HepG2 (cell line): Measurements from ENCODE around the gene UNC50. TPM values are rescaled to one million over a fixed set of nuclear protein-coding genes. Genes with fewer than 3 reads are reported as not detected.

Experiments used
- ATF1 ChIP-seq: IDR thresholded peaks from 2 replicates; pipeline ENCODE4 v1.6.1; 2016; ENCODE audit warnings: mild to moderate bottlenecking, control low read depth
- ISL2 ChIP-seq: sonication (generic); formaldehyde crosslinking; IDR thresholded peaks from 2 replicates; pipeline ENCODE4 v1.5.0; 2020; ENCODE audit warnings: missing genetic modification reagents
- MBNL3 ChIP-seq: fragments of 250-450 bp; sonication (Bioruptor Pico); conservative IDR thresholded peaks from 2 replicates; pipeline ENCODE4 v1.8.0; 2022; ENCODE audit warnings: mild to moderate bottlenecking, inconsistent platforms
- MEIS2 ChIP-seq: sonication (generic); formaldehyde crosslinking; IDR thresholded peaks from 2 replicates; pipeline ENCODE4 v1.9.0; 2021; ENCODE audit warnings: mild to moderate bottlenecking, missing genetic modification reagents
- MIER2 ChIP-seq: IDR thresholded peaks from 2 replicates; pipeline ENCODE4 v1.6.1; 2016; ENCODE audit warnings: missing biosample characterization, missing genetic modification reagents
- NR2F1 ChIP-seq, 2 experiments: fragments of 450-650 bp in 1 of 2; formaldehyde crosslinking in 1 of 2; IDR thresholded peaks; 2 replicates each; pipeline versions ENCODE4 v1.5.0 to v1.6.1; 2016 to 2020; ENCODE audit warnings: mild to moderate bottlenecking in 1 of 2, missing compliant biosample characterization in 1 of 2, missing genetic modification reagents in 1 of 2, moderate library complexity in 1 of 2
- ONECUT2 ChIP-seq: sonication (generic); formaldehyde crosslinking; IDR thresholded peaks from 2 replicates; pipeline ENCODE4 v1.4.0; 2020; ENCODE audit warnings: missing genetic modification reagents
- RARA ChIP-seq: IDR thresholded peaks from 2 replicates; pipeline ENCODE4 v1.6.1; 2016; ENCODE audit warnings: missing genetic modification reagents, missing compliant biosample characterization
- RFX3 ChIP-seq: IDR thresholded peaks from 2 replicates; pipeline ENCODE4 v1.6.1; 2016; ENCODE audit warnings: missing biosample characterization, missing genetic modification reagents
- RORA ChIP-seq: sonication (generic); formaldehyde crosslinking; IDR thresholded peaks from 2 replicates; pipeline ENCODE4 v1.5.0; 2020; ENCODE audit warnings: mild to moderate bottlenecking, missing genetic modification reagents, moderate library complexity
- SAFB2 ChIP-seq: sonication (generic); formaldehyde crosslinking; IDR thresholded peaks from 2 replicates; pipeline ENCODE4 v1.5.1; 2020; ENCODE audit warnings: missing genetic modification reagents, low read depth, mild to moderate bottlenecking, borderline replicate concordance
- TMF1 ChIP-seq: sonication (generic); formaldehyde crosslinking; IDR thresholded peaks from 2 replicates; pipeline ENCODE4 v1.8.1; 2022; ENCODE audit warnings: low read depth, missing genetic modification reagents
- ZFP36 ChIP-seq: fragments of 150-350 bp; IDR thresholded peaks from 2 replicates; pipeline ENCODE4 v1.6.1; 2018; ENCODE audit warnings: borderline replicate concordance, low read length, low read depth; ENCODE audit not compliant: partially characterized antibody
- ZMAT3 ChIP-seq: sonication (generic); formaldehyde crosslinking; conservative IDR thresholded peaks from 2 replicates; pipeline ENCODE4 v1.7.0; 2021; ENCODE audit warnings: missing genetic modification reagents
- ZNF256 ChIP-seq: sonication (generic); formaldehyde crosslinking; conservative IDR thresholded peaks from 2 replicates; pipeline ENCODE4 v1.4.0; 2020; ENCODE audit warnings: missing genetic modification reagents
- ZNF354B ChIP-seq: sonication (generic); formaldehyde crosslinking; IDR thresholded peaks from 2 replicates; pipeline ENCODE4 v1.8.0; 2022; ENCODE audit warnings: mild to moderate bottlenecking, missing genetic modification reagents
- ZNF547 ChIP-seq: sonication (generic); formaldehyde crosslinking; IDR thresholded peaks from 2 replicates; pipeline ENCODE4 v1.5.1; 2020; ENCODE audit warnings: mild to moderate bottlenecking, missing genetic modification reagents
- ZNF672 ChIP-seq: sonication (generic); formaldehyde crosslinking; IDR thresholded peaks from 2 replicates; pipeline ENCODE4 v1.8.1; 2022; ENCODE audit warnings: missing genetic modification reagents
- polyA plus RNA-seq, 8 experiments: library from polyadenylated mRNA; depleted of rRNA in 3 of 8; stranded (reverse) in 7 of 8; unstranded in 1 of 8; fragments of >200 nt; fragmentation: Illumina TruSeq in 4 of 8; extraction: Trizol in 4 of 8; gene quantifications; 2 replicates each; pipeline versions ENCODE4 v1.2.1 to v1.2.3, GENCODE V29; 2011 to 2016; ENCODE audit warnings: low read depth in 4 of 8, missing spikeins in 1 of 8, mixed read lengths in 1 of 8; ENCODE audit not compliant: insufficient read depth in 1 of 8
- total RNA-seq, 5 experiments: library from RNA; depleted of rRNA; stranded (reverse); fragments of >200 nt; fragmentation: Illumina TruSeq; extraction: Trizol; gene quantifications; 2 replicates each; pipeline ENCODE4 v1.2.3, GENCODE V29; 2016; ENCODE audit warnings: low read depth in 1 of 5
- TF ChIP-seq, protein P1 (sequence below): IDR thresholded peaks from 2 replicates; pipeline ENCODE4 v1.6.1; 2016; ENCODE audit warnings: low read depth, missing genetic modification reagents, missing compliant biosample characterization
- TF ChIP-seq, protein P2 (sequence below): IDR thresholded peaks from 2 replicates; pipeline ENCODE4 v1.6.1; 2018; ENCODE audit warnings: missing genetic modification reagents
- TF ChIP-seq, protein P3 (sequence below): IDR thresholded peaks from 2 replicates; pipeline ENCODE4 v1.6.1; 2016; ENCODE audit warnings: low read depth, borderline replicate concordance
- TF ChIP-seq, protein P4 (sequence below): IDR thresholded peaks from 2 replicates; pipeline ENCODE4 v1.6.1; 2016; ENCODE audit warnings: missing compliant biosample characterization, missing genetic modification reagents, borderline replicate concordance

UNC50 gene
- total and polyA plus RNA-seq, 2 of the 13 experiments (the other 11 are each of a cell fraction or from before 2014, with no cell fraction given): 92.6 to 95.6 TPM

DNA sequence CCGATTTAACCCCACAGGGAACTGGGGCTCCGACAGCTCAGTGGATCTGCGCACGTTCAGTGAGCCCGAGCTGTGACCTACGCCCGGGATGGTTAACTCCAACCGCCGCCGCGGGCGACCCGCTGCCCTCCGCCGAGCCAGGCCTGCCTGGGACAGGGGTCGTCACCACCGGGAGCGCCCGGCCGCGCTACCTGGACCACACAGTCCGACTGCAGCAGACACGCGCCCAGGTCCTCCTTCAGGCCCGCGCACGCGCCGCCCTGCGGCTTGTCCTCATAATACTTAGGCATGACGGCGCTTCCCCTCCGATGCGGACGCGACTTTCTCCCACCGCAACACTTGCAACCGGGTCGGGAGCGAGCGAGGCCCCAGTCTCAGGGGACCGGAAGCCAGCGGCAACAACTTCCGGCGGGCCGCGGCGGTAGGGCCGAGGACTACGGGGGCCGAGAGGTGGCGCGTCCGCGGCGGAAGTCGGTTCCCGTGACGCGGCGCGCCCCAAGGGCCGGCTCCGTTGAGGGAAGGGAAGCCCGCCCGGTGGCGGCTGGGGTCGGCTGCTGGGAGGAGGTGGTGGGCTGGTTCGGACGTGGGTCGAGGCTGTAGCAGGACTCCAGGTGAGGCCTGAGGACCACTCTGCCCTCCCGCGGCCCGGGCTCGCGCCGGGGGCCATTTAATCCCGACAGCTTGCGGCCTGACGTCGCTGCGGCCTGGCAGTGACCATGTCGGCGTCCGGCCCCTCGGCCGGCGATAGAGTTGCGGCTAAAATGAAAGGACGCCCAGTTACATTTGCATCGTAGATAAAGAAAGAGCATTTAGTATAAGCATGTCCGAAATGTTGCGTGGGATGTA lies at the start of gene UNC50, which contains the start of gene COA5 (continued):
- TF ChIP-seq, protein P1, sequence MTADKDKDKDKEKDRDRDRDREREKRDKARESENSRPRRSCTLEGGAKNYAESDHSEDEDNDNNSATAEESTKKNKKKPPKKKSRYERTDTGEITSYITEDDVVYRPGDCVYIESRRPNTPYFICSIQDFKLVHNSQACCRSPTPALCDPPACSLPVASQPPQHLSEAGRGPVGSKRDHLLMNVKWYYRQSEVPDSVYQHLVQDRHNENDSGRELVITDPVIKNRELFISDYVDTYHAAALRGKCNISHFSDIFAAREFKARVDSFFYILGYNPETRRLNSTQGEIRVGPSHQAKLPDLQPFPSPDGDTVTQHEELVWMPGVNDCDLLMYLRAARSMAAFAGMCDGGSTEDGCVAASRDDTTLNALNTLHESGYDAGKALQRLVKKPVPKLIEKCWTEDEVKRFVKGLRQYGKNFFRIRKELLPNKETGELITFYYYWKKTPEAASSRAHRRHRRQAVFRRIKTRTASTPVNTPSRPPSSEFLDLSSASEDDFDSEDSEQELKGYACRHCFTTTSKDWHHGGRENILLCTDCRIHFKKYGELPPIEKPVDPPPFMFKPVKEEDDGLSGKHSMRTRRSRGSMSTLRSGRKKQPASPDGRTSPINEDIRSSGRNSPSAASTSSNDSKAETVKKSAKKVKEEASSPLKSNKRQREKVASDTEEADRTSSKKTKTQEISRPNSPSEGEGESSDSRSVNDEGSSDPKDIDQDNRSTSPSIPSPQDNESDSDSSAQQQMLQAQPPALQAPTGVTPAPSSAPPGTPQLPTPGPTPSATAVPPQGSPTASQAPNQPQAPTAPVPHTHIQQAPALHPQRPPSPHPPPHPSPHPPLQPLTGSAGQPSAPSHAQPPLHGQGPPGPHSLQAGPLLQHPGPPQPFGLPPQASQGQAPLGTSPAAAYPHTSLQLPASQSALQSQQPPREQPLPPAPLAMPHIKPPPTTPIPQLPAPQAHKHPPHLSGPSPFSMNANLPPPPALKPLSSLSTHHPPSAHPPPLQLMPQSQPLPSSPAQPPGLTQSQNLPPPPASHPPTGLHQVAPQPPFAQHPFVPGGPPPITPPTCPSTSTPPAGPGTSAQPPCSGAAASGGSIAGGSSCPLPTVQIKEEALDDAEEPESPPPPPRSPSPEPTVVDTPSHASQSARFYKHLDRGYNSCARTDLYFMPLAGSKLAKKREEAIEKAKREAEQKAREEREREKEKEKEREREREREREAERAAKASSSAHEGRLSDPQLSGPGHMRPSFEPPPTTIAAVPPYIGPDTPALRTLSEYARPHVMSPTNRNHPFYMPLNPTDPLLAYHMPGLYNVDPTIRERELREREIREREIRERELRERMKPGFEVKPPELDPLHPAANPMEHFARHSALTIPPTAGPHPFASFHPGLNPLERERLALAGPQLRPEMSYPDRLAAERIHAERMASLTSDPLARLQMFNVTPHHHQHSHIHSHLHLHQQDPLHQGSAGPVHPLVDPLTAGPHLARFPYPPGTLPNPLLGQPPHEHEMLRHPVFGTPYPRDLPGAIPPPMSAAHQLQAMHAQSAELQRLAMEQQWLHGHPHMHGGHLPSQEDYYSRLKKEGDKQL (CRISPR knock-in tag): peak; percentile 42; the same call in 1 of the 2 replicates
- TF ChIP-seq MIER2 (CRISPR knock-in tag) (peak; percentile 17), SAFB2 (CRISPR knock-in tag) (no peak), ZMAT3 (no peak; the same call in 1 of the 2 replicates), NR2F1 (CRISPR knock-in tag; IDR thresholded peaks at IDR 0.05) (no peak), MEIS2 (no peak; the same call in 1 of the 2 replicates), ZNF354B (CRISPR knock-in tag) (0 out of 2 replicates have a peak, but pooled peaks have one; percentile 76), MBNL3 (CRISPR knock-in tag) (no peak), RARA (CRISPR knock-in tag) (peak; percentile 56), RORA (CRISPR knock-in tag) (no peak), ZNF256 (CRISPR knock-in tag) (no peak; the same call in 1 of the 2 replicates), ZFP36 (no peak), ATF1 (CRISPR knock-in tag) (peak; percentile 52; the same call in 1 of the 2 replicates), TMF1 (CRISPR knock-in tag) (0 out of 2 replicates have a peak, but pooled peaks have one; percentile 59), ONECUT2 (CRISPR knock-in tag) (no peak), ZNF547 (peak; percentile 99), ISL2 (CRISPR knock-in tag) (peak; percentile 72; the same call in 1 of the 2 replicates), RFX3 (CRISPR knock-in tag) (0 out of 2 replicates have a peak, but pooled peaks have one; percentile 6), ZNF672 (CRISPR knock-in tag) (0 out of 2 replicates have a peak, but pooled peaks have one; percentile 76)
- TF ChIP-seq, protein P2, sequence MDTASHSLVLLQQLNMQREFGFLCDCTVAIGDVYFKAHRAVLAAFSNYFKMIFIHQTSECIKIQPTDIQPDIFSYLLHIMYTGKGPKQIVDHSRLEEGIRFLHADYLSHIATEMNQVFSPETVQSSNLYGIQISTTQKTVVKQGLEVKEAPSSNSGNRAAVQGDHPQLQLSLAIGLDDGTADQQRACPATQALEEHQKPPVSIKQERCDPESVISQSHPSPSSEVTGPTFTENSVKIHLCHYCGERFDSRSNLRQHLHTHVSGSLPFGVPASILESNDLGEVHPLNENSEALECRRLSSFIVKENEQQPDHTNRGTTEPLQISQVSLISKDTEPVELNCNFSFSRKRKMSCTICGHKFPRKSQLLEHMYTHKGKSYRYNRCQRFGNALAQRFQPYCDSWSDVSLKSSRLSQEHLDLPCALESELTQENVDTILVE: peak; percentile 98
- TF ChIP-seq, protein P3, sequence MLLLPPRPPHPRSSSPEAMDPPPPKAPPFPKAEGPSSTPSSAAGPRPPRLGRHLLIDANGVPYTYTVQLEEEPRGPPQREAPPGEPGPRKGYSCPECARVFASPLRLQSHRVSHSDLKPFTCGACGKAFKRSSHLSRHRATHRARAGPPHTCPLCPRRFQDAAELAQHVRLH (CRISPR knock-in tag): peak; percentile 56; the same call in 1 of the 2 replicates
- TF ChIP-seq, protein P4, sequence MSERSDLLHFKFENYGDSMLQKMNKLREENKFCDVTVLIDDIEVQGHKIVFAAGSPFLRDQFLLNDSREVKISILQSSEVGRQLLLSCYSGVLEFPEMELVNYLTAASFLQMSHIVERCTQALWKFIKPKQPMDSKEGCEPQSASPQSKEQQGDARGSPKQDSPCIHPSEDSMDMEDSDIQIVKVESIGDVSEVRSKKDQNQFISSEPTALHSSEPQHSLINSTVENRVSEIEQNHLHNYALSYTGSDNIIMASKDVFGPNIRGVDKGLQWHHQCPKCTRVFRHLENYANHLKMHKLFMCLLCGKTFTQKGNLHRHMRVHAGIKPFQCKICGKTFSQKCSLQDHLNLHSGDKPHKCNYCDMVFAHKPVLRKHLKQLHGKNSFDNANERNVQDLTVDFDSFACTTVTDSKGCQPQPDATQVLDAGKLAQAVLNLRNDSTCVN (CRISPR knock-in tag): peak; percentile 85; the same call in 1 of the 2 replicates
